HepG2 (cell line): ENCODE results near the gene PLPPR3.

Experiments
- BRF2 ChIP-seq: sonication (generic); formaldehyde crosslinking; IDR thresholded peaks from 2 replicates; pipeline ENCODE4 v1.8.1; 2022; ENCODE audit warnings: mild to moderate bottlenecking, missing genetic modification reagents
- CBX1 ChIP-seq: IDR thresholded peaks from one replicate; pipeline ENCODE4 v1.6.1; 2016; ENCODE audit warnings: antibody characterized with exemption, low read depth
- KLF12 ChIP-seq: sonication (generic); formaldehyde crosslinking; IDR thresholded peaks from 2 replicates; pipeline ENCODE4 v1.4.0; 2020; ENCODE audit warnings: missing genetic modification reagents, borderline replicate concordance
- NR2C2 ChIP-seq: sonication (generic); formaldehyde crosslinking; IDR thresholded peaks from 2 replicates; pipeline ENCODE4 v1.4.0; 2020; ENCODE audit warnings: missing genetic modification reagents, mild to moderate bottlenecking, moderate library complexity, borderline replicate concordance
- SIN3B ChIP-seq: fragments of 150-350 bp; IDR thresholded peaks from 2 replicates; pipeline ENCODE4 v1.6.1; 2014; ENCODE audit warnings: low read length
- ZNF121 ChIP-seq: sonication (generic); formaldehyde crosslinking; IDR thresholded peaks from 2 replicates; pipeline ENCODE4 v1.5.0; 2020; ENCODE audit warnings: mild to moderate bottlenecking, missing genetic modification reagents
- ZNF644 ChIP-seq: IDR thresholded peaks from 2 replicates; pipeline ENCODE4 v1.6.1; 2016; ENCODE audit warnings: low read depth
- TF ChIP-seq, protein P1 (sequence below): sonication (generic); formaldehyde crosslinking; IDR thresholded peaks from 2 replicates; pipeline ENCODE4 v1.5.0; 2020; ENCODE audit warnings: mild to moderate bottlenecking, missing genetic modification reagents, moderate library complexity
- TF ChIP-seq, protein P2 (sequence below): sonication (generic); formaldehyde crosslinking; IDR thresholded peaks from 2 replicates; pipeline ENCODE4 v1.4.0; 2020; ENCODE audit warnings: missing genetic modification reagents
- TF ChIP-seq, protein P3 (sequence below): sonication (generic); formaldehyde crosslinking; IDR thresholded peaks from 2 replicates; pipeline ENCODE4 v1.8.0; 2022; ENCODE audit warnings: mild to moderate bottlenecking, missing genetic modification reagents; ENCODE audit not compliant: insufficient replicate concordance

- TF ChIP-seq, protein P1, sequence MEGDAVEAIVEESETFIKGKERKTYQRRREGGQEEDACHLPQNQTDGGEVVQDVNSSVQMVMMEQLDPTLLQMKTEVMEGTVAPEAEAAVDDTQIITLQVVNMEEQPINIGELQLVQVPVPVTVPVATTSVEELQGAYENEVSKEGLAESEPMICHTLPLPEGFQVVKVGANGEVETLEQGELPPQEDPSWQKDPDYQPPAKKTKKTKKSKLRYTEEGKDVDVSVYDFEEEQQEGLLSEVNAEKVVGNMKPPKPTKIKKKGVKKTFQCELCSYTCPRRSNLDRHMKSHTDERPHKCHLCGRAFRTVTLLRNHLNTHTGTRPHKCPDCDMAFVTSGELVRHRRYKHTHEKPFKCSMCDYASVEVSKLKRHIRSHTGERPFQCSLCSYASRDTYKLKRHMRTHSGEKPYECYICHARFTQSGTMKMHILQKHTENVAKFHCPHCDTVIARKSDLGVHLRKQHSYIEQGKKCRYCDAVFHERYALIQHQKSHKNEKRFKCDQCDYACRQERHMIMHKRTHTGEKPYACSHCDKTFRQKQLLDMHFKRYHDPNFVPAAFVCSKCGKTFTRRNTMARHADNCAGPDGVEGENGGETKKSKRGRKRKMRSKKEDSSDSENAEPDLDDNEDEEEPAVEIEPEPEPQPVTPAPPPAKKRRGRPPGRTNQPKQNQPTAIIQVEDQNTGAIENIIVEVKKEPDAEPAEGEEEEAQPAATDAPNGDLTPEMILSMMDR (CRISPR knock-in tag), result no peak
- TF ChIP-seq, protein P2, sequence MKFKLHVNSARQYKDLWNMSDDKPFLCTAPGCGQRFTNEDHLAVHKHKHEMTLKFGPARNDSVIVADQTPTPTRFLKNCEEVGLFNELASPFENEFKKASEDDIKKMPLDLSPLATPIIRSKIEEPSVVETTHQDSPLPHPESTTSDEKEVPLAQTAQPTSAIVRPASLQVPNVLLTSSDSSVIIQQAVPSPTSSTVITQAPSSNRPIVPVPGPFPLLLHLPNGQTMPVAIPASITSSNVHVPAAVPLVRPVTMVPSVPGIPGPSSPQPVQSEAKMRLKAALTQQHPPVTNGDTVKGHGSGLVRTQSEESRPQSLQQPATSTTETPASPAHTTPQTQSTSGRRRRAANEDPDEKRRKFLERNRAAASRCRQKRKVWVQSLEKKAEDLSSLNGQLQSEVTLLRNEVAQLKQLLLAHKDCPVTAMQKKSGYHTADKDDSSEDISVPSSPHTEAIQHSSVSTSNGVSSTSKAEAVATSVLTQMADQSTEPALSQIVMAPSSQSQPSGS (CRISPR knock-in tag), result no peak
- TF ChIP-seq NR2C2 (CRISPR knock-in tag), result no peak
- 0 out of 2 replicates have a peak, but pooled peaks have one; percentile 31 for TF ChIP-seq ZNF121 (CRISPR knock-in tag)
- TF ChIP-seq SIN3B, result no peak
- TF ChIP-seq KLF12 (CRISPR knock-in tag), result no peak
- TF ChIP-seq BRF2 (CRISPR knock-in tag), result no peak
- TF ChIP-seq, protein P3, sequence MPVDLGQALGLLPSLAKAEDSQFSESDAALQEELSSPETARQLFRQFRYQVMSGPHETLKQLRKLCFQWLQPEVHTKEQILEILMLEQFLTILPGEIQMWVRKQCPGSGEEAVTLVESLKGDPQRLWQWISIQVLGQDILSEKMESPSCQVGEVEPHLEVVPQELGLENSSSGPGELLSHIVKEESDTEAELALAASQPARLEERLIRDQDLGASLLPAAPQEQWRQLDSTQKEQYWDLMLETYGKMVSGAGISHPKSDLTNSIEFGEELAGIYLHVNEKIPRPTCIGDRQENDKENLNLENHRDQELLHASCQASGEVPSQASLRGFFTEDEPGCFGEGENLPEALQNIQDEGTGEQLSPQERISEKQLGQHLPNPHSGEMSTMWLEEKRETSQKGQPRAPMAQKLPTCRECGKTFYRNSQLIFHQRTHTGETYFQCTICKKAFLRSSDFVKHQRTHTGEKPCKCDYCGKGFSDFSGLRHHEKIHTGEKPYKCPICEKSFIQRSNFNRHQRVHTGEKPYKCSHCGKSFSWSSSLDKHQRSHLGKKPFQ (CRISPR knock-in tag), result no peak
- no peak for TF ChIP-seq ZNF644 (CRISPR knock-in tag)
- TF ChIP-seq CBX1, result no peak
Measured at GRCh38 chr19:792306-792885, 29.4 kb downstream of the PLPPR3 start.
